K562 (cell line): ENCODE measurements around the gene FAM187B. TPM values are rescaled to one million over a fixed set of nuclear protein-coding genes. Genes with fewer than 3 reads are reported as not detected.

Experiments
- ATF7 ChIP-seq: fragments of 450-650 bp; IDR thresholded peaks from 2 replicates; pipeline ENCODE4 v1.7.1; 2014; ENCODE audit warnings: mild to moderate bottlenecking, moderate library complexity
- BRCA1 ChIP-seq, 2 experiments: fragments of 450-650 bp in 1 of 2; sonication (generic) in 1 of 2; formaldehyde crosslinking in 1 of 2; IDR thresholded peaks; 2 replicates each; pipeline versions ENCODE4 v1.5.0 to v1.6.1; 2017 to 2020; ENCODE audit warnings: mild to moderate bottlenecking in 1 of 2, missing genetic modification reagents in 1 of 2
- CHD4 ChIP-seq: fragments of 200-600 bp; sonication (generic); IDR thresholded peaks from 3 replicates; pipeline ENCODE4 v1.6.1; 2012; ENCODE audit warnings: low read depth, mild to moderate bottlenecking, mixed read lengths, low read length, inconsistent platforms; ENCODE audit not compliant: insufficient read depth, insufficient replicate concordance, poor library complexity, severe bottlenecking
- CSDE1 ChIP-seq, 2 experiments: fragments of 450-650 bp; IDR thresholded peaks; 2 replicates each; pipeline ENCODE4 v1.6.1; 2016; ENCODE audit warnings: mild to moderate bottlenecking in 1 of 2
- E2F5 ChIP-seq: sonication (generic); formaldehyde crosslinking; IDR thresholded peaks from 2 replicates; pipeline ENCODE4 v1.8.0; 2022; ENCODE audit warnings: mild to moderate bottlenecking, missing genetic modification reagents
- ERF ChIP-seq: fragments of 450-650 bp; formaldehyde crosslinking; IDR thresholded peaks from 2 replicates; pipeline ENCODE4 v1.4.0; 2020; ENCODE audit warnings: mild to moderate bottlenecking, mixed read lengths
- GATAD2A ChIP-seq: fragments of 450-650 bp; IDR thresholded peaks from 2 replicates; pipeline ENCODE4 v1.6.1; 2017
- HEY1 ChIP-seq: fragments of 250-450 bp; sonication (Bioruptor Pico); IDR thresholded peaks from 2 replicates; pipeline ENCODE4 v1.5.0; 2020; ENCODE audit warnings: mild to moderate bottlenecking, moderate library complexity, borderline replicate concordance
- NFIC ChIP-seq: fragments of 450-650 bp; IDR thresholded peaks from 2 replicates; pipeline ENCODE4 v1.6.1; 2017; ENCODE audit warnings: mild to moderate bottlenecking, inconsistent platforms
- PBX2 ChIP-seq, 2 experiments: IDR thresholded peaks in 1 of 2; conservative IDR thresholded peaks in 1 of 2; 2 replicates each; pipeline ENCODE4 v1.6.1; 2016; ENCODE audit warnings: low read depth in 2 of 2, mild to moderate bottlenecking in 1 of 2, missing compliant biosample characterization in 1 of 2, missing genetic modification characterization in 1 of 2, moderate library complexity in 1 of 2
- PML ChIP-seq: IDR thresholded peaks from 2 replicates; pipeline ENCODE4 v1.6.1; 2012; ENCODE audit warnings: low read length, inconsistent platforms
- STAG1 ChIP-seq: sonication (generic); formaldehyde crosslinking; IDR thresholded peaks from 2 replicates; pipeline ENCODE4 v1.5.0; 2020; ENCODE audit warnings: missing genetic modification reagents, borderline replicate concordance
- STAT5A ChIP-seq: IDR thresholded peaks from 2 replicates; pipeline ENCODE4 v1.6.1; 2012; ENCODE audit warnings: low read length, inconsistent platforms, borderline replicate concordance
- TFE3 ChIP-seq: fragments of 450-650 bp; formaldehyde crosslinking; IDR thresholded peaks from 2 replicates; pipeline ENCODE4 v1.4.0; 2020; ENCODE audit warnings: mild to moderate bottlenecking, mixed read lengths
- TSC22D4 ChIP-seq: fragments of 450-650 bp; IDR thresholded peaks from 2 replicates; pipeline ENCODE4 v1.6.1; 2016; ENCODE audit warnings: missing genetic modification characterization, missing biosample characterization, control low read depth
- USF2 ChIP-seq: sonication (generic); formaldehyde crosslinking; IDR thresholded peaks from 2 replicates; pipeline ENCODE4 v1.5.0; 2020; ENCODE audit warnings: missing genetic modification reagents
- ZNF766 ChIP-seq: fragments of 200-800 bp; sonication (Bioruptor generic); conservative IDR thresholded peaks from 2 replicates; pipeline ENCODE4 v1.6.1; 2016; ENCODE audit warnings: missing genetic modification characterization, missing compliant biosample characterization
- ZNF778 ChIP-seq: fragments of 450-650 bp; formaldehyde crosslinking; IDR thresholded peaks from 2 replicates; pipeline ENCODE4 v1.4.0; 2020; ENCODE audit warnings: mild to moderate bottlenecking, moderate library complexity
- polyA plus RNA-seq, 8 experiments: library from polyadenylated mRNA; depleted of rRNA in 4 of 8; stranded (reverse) in 5 of 8; unstranded in 3 of 8; fragments of >200 nt; fragmentation: Nextera tagmentation in 2 of 8; fragmentation: Illumina TruSeq in 1 of 8; extraction: Ambion mirVana in 2 of 8; extraction: Trizol in 1 of 8; gene quantifications; 2 replicates each; pipeline versions ENCODE4 v1.2.1 to v1.2.3, GENCODE V29; 2011 to 2014; ENCODE audit warnings: inconsistent platforms in 1 of 8, missing spikeins in 1 of 8
- total RNA-seq, 7 experiments: library from RNA; depleted of rRNA in 6 of 7; stranded (reverse); fragments of >200 nt in 6 of 7; fragmentation: Illumina TruSeq in 2 of 7; extraction: Trizol in 2 of 7; gene quantifications; 2 replicates each; pipeline versions ENCODE4 v1.2.1 to v1.2.3, GENCODE V29; 2011 to 2021; ENCODE audit warnings: low replicate concordance in 1 of 7
- TF ChIP-seq, protein P1 (sequence below), 2 experiments: fragments of 450-650 bp in 1 of 2; sonication (generic) in 1 of 2; formaldehyde crosslinking in 1 of 2; IDR thresholded peaks in 1 of 2; conservative IDR thresholded peaks in 1 of 2; 2 replicates each; pipeline versions ENCODE4 v1.6.1 to v1.8.1; 2016 to 2023; ENCODE audit warnings: mild to moderate bottlenecking in 2 of 2, moderate library complexity in 2 of 2, inconsistent platforms in 1 of 2, missing genetic modification reagents in 1 of 2

Gene FAM187B
- total and polyA plus RNA-seq, 9 of the 15 experiments (the other 6 are each of a cell fraction or from before 2014, with no cell fraction given), result 0.04 to 0.09 TPM; not detected in 7

- TF ChIP-seq E2F5, result no peak
- TF ChIP-seq HEY1 (CRISPR knock-in tag), result no peak
- TF ChIP-seq USF2 (CRISPR knock-in tag), result 0 out of 2 replicates have a peak, but pooled peaks have one; percentile 13
- no peak for TF ChIP-seq CHD4
- no peak for TF ChIP-seq PML
- TF ChIP-seq ZNF766 (CRISPR knock-in tag), result 0 out of 2 replicates have a peak, but pooled peaks have one; percentile 9
- TF ChIP-seq STAT5A, result no peak
- no peak for TF ChIP-seq STAG1 (CRISPR knock-in tag)
- peak; percentile 23; the same call in 1 of the 2 replicates for TF ChIP-seq TFE3 (CRISPR knock-in tag)
- TF ChIP-seq TSC22D4 (tag), result no peak
- peak; percentile 14; the same call in 1 of the 2 replicates for TF ChIP-seq ATF7
- no peak for TF ChIP-seq BRCA1 (IDR thresholded peaks at IDR 0.05)
- no peak for TF ChIP-seq BRCA1 (CRISPR knock-in tag; IDR thresholded peaks at IDR 0.05)
- no peak for TF ChIP-seq PBX2 (CRISPR knock-in tag; IDR thresholded peaks at IDR 0.05; ENCODE audit: low read depth)
- TF ChIP-seq PBX2 (tag; conservative IDR thresholded peaks at IDR 0.05; ENCODE audit: low read depth), result peak; percentile 54
- no peak for TF ChIP-seq ERF (CRISPR knock-in tag)
- TF ChIP-seq, protein P1, sequence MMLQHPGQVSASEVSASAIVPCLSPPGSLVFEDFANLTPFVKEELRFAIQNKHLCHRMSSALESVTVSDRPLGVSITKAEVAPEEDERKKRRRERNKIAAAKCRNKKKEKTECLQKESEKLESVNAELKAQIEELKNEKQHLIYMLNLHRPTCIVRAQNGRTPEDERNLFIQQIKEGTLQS (IDR thresholded peaks at IDR 0.05), result peak; percentile 68
- TF ChIP-seq, protein P1 (CRISPR knock-in tag; conservative IDR thresholded peaks at IDR 0.05), result no peak
- TF ChIP-seq GATAD2A, result no peak
- peak; percentile 88 for TF ChIP-seq NFIC
- TF ChIP-seq CSDE1 (IDR thresholded peaks at IDR 0.05), result no peak
- TF ChIP-seq ZNF778 (CRISPR knock-in tag), result no peak
Observed at GRCh38 chr19:35213663-35214632, 14.6 kb downstream of the FAM187B start (continued).
